Measurements from ENCODE around the gene C1S.
"Not testable (repeated sequence)": the region's sequence is repeated elsewhere in the genome, so short reads cannot be mapped to it uniquely, and the experiment has no call there.

The C1S gene

DNA sequence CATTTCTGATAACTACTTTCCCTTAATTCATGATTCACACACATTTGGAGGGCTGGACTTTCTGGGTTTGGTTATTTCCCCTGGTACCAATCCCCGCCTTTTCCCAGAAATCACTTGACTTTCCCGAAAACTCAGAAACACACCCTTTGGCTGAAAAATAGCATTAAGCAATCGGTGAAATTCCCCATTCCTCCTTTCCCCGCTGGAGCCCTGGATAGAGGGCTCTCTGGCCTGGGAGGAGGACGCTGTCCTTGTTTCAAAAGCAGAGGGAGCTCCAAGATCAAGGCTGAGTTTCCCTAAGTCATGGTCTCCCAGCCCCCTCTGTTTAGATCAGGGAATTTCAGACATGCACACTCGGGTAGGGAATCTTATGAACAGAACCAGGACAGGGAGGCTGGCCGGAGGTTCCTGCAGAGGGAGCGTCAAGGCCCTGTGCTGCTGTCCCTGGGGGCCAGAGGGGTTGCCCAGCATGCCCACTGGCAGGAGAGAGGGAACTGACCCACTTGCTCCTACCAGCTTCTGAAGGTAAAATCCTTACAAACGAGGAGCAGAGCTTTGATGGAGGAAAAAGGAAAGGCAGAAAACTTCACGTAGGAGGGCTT is at the start of gene C1S:
C1S (plus strand) TSS at position 366 of the 602 bp plus-strand sequence. CDS start 1,195 bp downstream, outside the sequence.
- DNase-seq = peak; percentile 79

- DNase-seq = not testable (repeated sequence)
Measured at GRCh38 chr12:7011398-7011797, 49.1 kb upstream of the C1S start.

DNA sequence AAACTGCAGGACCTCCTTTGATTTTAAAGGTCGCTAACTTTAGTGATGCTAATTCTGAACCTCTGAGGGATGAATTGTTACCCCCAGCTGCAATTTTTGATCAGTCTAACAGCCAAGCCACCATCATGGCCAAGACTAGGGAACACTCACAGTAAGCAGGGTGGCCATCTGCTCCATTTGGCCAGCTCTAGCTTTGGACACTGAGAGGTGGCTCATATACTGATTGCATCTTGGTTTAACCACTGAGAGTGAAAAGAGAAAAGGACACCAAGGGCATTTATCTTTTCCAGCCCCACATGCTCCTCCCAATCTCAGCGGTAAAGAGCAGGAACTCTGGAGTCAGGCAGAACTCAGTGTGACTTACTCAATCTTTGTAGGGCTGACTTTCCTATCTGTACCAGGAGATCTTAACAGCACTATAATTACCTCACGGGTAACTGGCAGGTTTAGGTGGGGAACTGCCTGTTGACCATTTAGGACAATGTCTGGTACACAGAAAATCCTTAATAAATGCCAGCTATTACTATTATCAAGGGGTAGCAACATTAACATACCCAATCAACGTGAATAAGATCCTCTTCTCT is 48.4 kb upstream of the C1S start:
- no peak for DNase-seq

DNA sequence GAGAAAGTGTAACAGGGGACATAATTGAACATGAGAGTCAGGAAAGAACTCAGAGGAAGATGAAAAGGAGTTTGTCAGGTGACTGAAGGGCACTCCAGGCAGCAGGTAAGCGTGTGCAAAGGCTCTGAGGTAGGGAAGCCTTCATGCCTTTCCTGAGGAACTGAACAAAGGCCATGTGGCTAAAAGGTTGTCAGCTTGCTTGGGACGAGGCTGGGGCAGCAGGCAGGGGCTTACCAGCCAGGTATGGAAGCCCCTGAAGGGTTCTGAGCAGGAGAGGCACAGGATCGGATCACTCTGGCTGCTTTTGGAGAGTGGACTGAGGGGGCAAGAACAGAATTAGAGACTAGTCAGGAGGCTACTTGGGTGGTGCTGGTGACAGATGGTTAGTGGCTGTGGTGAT is 47.4 kb upstream of the C1S start:
- DNase-seq = no peak

DNA sequence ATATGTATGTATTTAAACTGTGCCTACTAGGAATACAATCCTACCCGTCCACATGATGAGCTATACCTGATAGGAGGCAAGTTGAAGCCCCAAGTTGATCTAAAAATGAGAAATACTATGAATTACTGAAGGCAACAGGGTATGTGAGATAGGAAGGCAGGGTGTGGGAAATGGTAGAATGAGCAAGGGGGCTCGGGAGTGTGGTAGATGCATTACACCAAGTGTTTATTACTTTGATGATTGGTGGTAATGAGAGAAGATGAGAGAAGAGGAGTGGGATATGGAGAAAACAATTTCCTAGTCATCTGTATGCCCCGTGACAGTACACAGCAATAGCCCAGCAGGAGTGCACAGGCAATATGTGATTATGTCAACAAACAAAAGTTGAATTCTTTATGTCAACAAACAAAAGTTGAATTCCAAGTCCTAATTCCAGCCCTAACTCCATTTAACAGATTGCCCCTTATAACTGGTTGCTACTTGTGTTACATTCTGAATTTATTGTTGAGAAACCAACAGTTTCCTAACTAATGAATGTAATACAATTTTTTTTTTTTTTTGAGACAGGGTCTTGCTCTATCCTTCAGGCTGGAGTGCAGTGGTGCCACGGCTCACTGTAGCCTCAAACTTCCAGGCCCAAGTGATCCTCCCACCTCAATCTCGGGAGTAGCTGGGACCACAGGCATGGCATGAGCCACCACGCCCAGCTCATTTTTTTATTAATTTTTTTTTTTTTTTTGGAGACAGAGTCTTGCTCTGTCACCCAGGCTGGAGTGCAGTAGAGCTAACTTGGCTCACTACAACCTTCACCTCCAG is 44.8 kb upstream of the C1S start:
- no peak for DNase-seq

DNA sequence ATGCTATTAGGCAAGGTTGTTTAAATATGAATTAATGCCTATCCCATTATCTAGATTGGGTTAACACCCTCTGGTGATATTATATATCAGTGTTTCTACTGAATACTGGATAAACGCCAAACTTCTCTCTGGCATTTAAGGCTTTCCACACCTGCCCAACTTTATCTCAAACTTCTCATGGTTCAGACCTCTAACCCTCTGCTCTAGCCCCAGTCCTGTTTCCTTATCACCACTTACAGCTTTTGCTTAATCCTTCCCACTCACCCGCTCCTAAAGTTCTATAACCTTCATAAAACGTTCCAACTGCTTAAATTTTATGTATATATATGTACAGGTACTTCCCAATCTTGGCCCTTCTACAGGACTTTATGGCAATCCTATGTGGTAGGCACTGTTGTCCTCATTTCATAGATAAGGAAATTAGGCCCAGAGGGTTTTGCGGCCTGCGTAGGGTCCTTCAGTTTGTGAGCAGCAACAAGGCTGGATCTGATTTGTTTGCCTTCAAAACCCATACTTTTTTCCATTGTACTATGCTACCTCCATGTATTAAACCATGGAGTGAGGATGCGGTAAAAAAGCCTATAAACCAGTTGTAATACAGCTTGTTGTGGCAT is 43.5 kb upstream of the C1S start:
- DNase-seq = no peak

DNA sequence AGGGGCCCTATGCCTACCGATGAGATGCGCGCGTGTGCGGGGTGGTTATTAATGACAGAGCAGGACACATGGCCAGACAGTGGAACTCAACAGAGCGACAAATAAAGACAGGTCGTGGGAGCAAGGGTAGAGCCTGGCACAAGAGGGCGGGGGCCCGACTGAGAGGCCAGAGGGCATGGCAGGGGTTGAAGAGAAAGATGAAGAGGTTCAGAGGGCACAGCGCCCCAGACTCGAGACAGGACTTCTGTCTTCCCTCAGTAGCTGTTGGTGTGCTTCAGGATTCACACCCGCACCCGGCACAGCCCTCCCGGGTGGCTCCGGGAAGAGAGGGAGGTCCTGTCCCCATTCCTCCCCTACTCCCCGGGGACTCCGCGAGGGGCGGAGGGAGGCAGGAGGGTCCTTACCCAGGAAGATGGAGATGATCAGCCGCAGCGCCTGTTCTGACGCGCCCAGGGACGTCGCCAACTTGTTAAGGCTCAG is 42.6 kb upstream of the C1S start:
- no peak for DNase-seq

DNA sequence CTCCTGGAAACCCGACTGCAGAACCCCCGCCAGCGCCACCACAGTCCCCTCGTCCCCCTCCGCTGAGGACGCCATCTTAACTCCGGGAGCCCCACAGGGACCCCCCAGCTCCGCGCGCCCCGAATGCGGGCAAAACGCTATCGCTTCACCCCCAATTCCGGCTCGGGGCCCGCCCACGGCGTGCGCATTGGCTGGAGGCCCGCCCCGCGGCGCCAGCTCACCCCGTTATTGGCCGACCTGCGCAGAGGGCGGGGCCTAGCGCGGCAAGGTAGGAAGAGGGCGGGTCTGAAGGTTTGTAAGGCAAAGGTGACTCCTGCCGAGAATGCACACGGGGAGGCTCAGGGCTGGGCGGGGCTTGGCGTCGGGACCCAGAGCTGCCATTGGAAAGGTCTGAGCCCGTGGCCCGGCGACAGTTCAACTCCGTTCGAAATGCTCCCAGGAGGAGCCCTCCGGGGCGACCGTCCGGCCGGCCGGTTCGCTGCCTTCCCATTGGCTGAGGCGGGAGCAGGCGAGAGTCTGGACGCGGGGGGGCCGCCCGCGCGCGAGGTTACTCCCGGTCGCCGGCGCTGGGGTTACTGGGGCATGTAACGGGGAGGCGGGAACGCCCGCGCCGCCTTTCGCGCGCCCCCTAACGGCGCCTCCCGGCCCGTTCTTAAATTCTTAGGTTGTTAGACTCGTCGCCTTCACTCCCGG is 42.0 kb upstream of the C1S start, which contains the start of gene LPCAT3:
LPCAT3 (minus strand) TSS at position 127 of the 693 bp plus-strand sequence; CDS start at position 75, 52 bp downstream.
- DNase-seq = peak; percentile 98

GRCh38 chr12:7019043-7019569 is 41.4 kb upstream of the C1S start:
- DNase-seq = no peak

DNA sequence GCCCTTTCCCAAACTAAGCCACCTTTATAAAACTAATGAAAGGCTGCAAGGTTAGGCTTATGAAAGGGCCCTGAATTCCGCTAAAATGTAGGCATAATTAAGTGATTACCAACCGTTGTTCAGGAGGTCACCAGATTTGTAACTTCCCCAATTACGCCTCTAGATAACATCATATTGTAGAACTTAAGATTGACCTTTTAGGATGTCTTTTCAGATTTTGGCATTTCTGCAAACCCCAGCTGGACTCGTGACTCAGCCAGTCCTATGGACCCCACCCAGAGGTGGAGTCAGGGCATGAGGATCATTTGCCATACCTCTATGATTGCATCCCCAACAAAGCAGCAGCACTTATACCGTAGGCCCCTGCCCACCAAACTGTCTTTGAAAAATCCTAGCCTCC is 38.6 kb upstream of the C1S start:
- no peak for DNase-seq

GRCh38 chr12:7023114-7023513 is 37.4 kb upstream of the C1S start:
- DNase-seq = no peak

GRCh38 chr12:7026854-7027253 is 33.7 kb upstream of the C1S start:
- DNase-seq = no peak

DNA sequence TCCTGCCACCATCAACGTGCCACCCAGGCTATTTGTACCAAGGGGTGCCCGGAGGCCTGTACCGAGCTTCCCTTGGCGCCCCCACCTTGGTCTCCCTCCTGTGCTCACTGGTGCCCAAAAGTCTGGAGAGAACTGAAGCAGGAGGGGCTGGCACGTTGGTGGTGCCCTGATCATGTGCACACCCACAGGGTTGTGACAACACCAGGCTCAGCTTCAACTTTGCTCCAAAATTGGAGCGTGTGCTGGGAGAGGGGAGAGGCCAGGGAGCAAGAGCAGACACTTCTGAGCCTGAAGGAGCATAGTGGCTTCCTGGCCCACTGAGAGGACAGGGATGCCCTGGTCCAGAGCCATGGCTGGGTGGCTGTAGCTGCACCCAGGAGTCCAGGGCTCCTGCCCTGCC is 29.2 kb upstream of the C1S start:
- DNase-seq = no peak

DNA sequence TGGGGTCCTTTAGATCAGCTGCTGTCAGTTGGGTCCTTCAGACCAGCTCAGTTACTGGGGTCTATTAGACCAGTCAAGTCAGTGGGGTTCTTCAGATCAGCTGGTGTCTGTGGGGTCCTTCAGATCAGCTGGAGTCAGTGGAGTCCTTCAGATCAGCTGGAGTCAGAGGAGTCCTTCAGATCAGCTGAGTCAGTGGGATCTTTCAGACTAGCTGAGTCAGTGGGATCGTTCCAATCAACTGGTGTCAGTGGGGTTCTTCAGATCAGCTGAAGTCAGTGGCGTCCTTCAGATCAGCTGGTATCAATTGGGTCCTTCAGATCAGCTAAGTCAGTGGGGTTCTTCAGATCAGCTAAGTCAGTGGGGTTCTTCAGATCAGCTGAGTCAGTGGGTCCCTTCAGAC is 27.5 kb upstream of the C1S start:
- no peak for DNase-seq

- DNase-seq = no peak
Measured at GRCh38 chr12:7034464-7034863, 26.1 kb upstream of the C1S start.

GRCh38 chr12:7035463-7035862 is 25.1 kb upstream of the C1S start:
- no peak for DNase-seq

- not testable (repeated sequence) for DNase-seq
Measured at GRCh38 chr12:7037411-7037810, 23.1 kb upstream of the C1S start.

DNA sequence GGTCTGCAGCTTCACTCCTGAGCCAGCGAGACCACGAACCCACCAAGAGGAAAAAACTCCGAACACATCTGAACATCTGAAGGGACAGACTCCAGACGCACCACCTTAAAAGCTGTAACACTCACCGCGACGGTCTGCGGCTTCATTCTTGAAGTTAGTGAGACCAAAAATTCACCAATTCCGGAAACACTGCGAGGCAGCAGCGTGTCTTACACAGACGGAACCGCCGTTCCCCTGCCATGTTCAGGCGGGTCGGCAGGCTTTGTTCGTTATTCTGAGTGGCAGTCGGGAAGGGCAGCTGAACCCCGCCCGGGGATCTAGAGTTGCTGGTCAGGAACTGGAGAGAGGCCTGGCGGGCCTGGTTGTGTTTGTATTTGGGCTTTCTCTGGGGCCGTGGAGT is 21.9 kb upstream of the C1S start:
- DNase-seq = no peak

DNA sequence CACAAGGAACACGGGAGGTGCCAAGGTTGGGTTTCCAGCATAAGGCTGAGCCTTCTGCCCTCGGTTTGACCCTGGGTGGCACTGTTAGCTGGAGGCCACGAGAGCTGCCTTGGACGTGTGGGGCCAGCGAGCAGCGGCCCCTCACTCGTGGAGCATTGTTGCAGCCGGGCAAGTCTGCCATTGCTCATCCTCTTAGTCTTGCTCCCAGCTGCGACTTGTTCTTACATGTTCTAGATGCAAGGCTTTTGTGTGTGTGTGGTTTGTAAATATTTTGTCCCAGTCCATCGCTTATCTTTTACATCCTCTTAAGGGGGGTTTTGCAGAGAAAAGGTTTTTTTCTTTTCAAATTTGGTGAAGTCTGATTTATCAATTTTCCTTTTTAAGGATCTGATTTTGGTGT is 21.1 kb upstream of the C1S start:
- no peak for DNase-seq

GRCh38 chr12:7042842-7043241 is 17.7 kb upstream of the C1S start:
- DNase-seq = no peak

DNA sequence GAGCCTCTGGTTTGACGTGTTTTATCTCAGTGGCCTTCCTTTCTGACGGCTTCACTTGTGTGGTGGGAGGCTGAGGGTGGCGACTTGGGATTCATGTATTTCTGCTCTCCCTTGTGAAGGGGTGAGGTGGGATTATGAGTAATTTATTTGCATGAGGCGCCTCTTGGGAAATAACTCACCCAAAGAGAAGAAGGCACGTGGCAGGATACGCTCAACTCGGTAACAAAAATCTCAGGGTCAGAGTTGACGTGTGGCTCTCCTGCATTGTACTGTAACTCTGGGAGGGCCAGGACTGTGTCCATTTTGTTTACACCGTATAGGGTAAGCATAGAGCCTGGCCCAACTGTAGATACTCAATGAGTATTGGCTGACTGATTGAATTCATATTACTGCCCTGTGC is 14.6 kb upstream of the C1S start:
- no peak for DNase-seq

DNA sequence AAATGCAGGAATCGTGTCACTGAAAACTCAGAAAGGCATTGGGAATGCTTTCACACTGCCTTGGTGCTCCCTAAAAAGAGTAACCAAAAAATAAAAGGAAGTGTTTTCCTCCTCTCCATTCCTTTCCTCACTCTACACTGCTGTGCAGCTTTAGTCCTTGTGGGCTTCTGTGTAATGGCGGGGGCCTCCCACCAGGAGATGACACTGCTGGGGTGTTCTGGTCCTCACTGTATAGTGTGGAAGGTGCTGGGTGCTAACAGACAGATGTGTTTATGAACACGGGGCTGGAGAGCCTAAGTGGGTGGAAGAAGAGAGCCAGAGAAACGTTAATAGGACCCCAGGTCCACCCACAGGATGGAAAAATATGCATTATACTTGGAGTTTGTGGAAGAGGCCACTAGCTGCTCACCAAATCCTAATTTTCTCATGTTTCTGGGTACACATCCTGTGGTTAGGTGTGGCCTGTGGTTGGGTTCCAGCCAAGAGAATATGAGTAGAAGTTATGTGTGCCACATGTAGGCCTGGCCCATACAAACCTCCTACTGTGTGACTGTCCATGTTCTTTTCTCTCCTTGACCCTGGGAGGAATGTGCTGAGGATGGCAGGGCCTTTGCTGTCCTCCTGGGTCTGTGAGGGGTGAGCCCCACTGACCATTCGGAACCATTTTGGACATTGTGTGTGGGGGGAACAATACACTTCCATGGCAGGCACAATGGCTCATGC is 14.0 kb upstream of the C1S start:
- DNase-seq = no peak
